Superior temporal gyrus (tissue), 1 donor: ENCODE measurements around the gene ADCY9.

ENCODE experiments used
- DNase-seq: peaks from one replicate; pipeline ENCODE4 v3.0.0-alpha.2; 2016; ENCODE audit errors: extremely low spot score

ADCY9 gene

GRCh38 chr16:4123616-4124300, 7.5 kb upstream of the ADCY9 start:
- no peak for DNase-seq

- no peak for DNase-seq
These were observed 3.9 kb upstream of the ADCY9 start for GRCh38 chr16:4120176-4120575.

GRCh38 chr16:4117250-4117578, 972 bp upstream of the ADCY9 start:
- no peak for DNase-seq

GRCh38 chr16:4115949-4116318, 308 bp downstream of the ADCY9 start:
- DNase-seq, result no peak

GRCh38 chr16:4115209-4115948, 863 bp downstream of the ADCY9 start:
- DNase-seq, result no peak

GRCh38 chr16:4114257-4115208, 1.7 kb downstream of the ADCY9 start:
- DNase-seq, result no peak

- no peak for DNase-seq
These were observed 2.6 kb downstream of the ADCY9 start for GRCh38 chr16:4113358-4114256.

GRCh38 chr16:4111748-4112696, 4.2 kb downstream of the ADCY9 start:
- DNase-seq, result no peak

- DNase-seq, result no peak
These were observed 5.6 kb downstream of the ADCY9 start for GRCh38 chr16:4110680-4111079.

- DNase-seq, result no peak
These were observed 6.2 kb downstream of the ADCY9 start for GRCh38 chr16:4110065-4110464.

- DNase-seq, result no peak
These were observed 6.9 kb downstream of the ADCY9 start for GRCh38 chr16:4109250-4109736.

GRCh38 chr16:4106516-4106915, 9.7 kb downstream of the ADCY9 start:
- no peak for DNase-seq

- DNase-seq, result no peak
These were observed 10.4 kb downstream of the ADCY9 start for GRCh38 chr16:4105848-4106247.

- no peak for DNase-seq
These were observed 12.5 kb downstream of the ADCY9 start for GRCh38 chr16:4103745-4104144.

GRCh38 chr16:4101421-4102219, 14.6 kb downstream of the ADCY9 start:
- no peak for DNase-seq

- no peak for DNase-seq
These were observed 17.7 kb downstream of the ADCY9 start for GRCh38 chr16:4098501-4098900.

- DNase-seq, result no peak
These were observed 18.4 kb downstream of the ADCY9 start for GRCh38 chr16:4097826-4098240.

GRCh38 chr16:4096509-4096908, 19.7 kb downstream of the ADCY9 start:
- DNase-seq, result no peak

GRCh38 chr16:4094127-4094773, 22.0 kb downstream of the ADCY9 start:
- DNase-seq, result no peak
